Ovary (tissue), 9 donors: ENCODE results near the gene PHKB. TPM values are rescaled to one million over a fixed set of nuclear protein-coding genes. Genes with fewer than 3 reads are reported as not detected.

Experiments used
- DNase-seq, 5 donors: peaks; one replicate each; pipeline ENCODE4 v3.0.0-alpha.2; 2019 to 2020
- H3K27ac ChIP-seq, 2 donors: fragments of 200-600 bp; one replicate each; pipeline versions ENCODE4 v1.5.1 to v1.8.0; 2019 to 2022
- H3K27me3 ChIP-seq: fragments of 200-600 bp; one replicate; pipeline ENCODE4 v1.8.0; 2022
- H3K36me3 ChIP-seq: fragments of 200-600 bp; sonication (generic); one replicate; pipeline ENCODE4 v1.5.1; 2019
- H3K4me1 ChIP-seq: one replicate; pipeline ENCODE4 v1.8.1; 2013; ENCODE audit warnings: mild to moderate bottlenecking, moderate library complexity; ENCODE audit not compliant: insufficient read depth
- H3K4me3 ChIP-seq: fragments of 200-600 bp; sonication (generic); one replicate; pipeline ENCODE4 v1.5.1; 2017
- H3K9me3 ChIP-seq, 2 donors: fragments of 200-600 bp in 1 of 2; sonication (generic) in 1 of 2; one replicate each; pipeline versions ENCODE4 v1.5.1 to v1.8.1; 2013 to 2019; ENCODE audit warnings: mild to moderate bottlenecking in 1 of 2, moderate library complexity in 1 of 2
- CTCF ChIP-seq, 3 donors: fragments of 450-650 bp in 2 of 3; fragments of 200-600 bp in 1 of 3; IDR thresholded peaks; one replicate each; pipeline versions ENCODE4 v1.5.1 to v1.8.0; 2016 to 2022; ENCODE audit warnings: antibody characterized with exemption in 3 of 3, mild to moderate bottlenecking in 1 of 3
- EP300 ChIP-seq: sonication (generic); formaldehyde crosslinking; IDR thresholded peaks from one replicate; pipeline ENCODE4 v1.6.1; 2017; ENCODE audit warnings: antibody characterized with exemption
- POLR2A ChIP-seq: fragments of 450-650 bp; IDR thresholded peaks from one replicate; pipeline ENCODE4 v1.6.1; 2017; ENCODE audit warnings: antibody characterized with exemption, mild to moderate bottlenecking, moderate library complexity
- WGBS, 3 donors: extraction: QIAGEN DNeasy Blood & Tissue Kit in 1 of 3; methylation state at CpG; one replicate each; pipeline versions ENCODE4 v1.1.5 to v1.1.7; 2013 to 2017; 5-methylcytosine and 5-hydroxymethylcytosine counted together
- intact Hi-C, 4 donors: fragments of 100-400 bp; cut with DNase I; formaldehyde crosslinking; loops; one replicate each; pipeline versions ENCODE4 v1.11.0 to v1.15.1; 2022 to 2023
- polyA plus RNA-seq, 2 donors: library from polyadenylated mRNA; stranded (reverse); fragments of 200-250 nt in 1 of 2; fragments of 350-450 nt in 1 of 2; fragmentation: Illumina TruSeq in 1 of 2; extraction: RNeasy Lipid Tissue Mini Kit (QIAGEN cat#74804) in 1 of 2; gene quantifications; one replicate each; pipeline ENCODE4 v1.2.3, GENCODE V29; 2013 to 2014
- total RNA-seq, 7 donors: library from RNA; depleted of rRNA in 2 of 7; stranded (reverse); fragments of >200 nt in 2 of 7; fragmentation: NEBNext Ultra II Directional in 3 of 7; extraction: Animal tissue kit (Norgen Biotek cat#: 25700) in 3 of 7; gene quantifications; one replicate each; pipeline versions ENCODE4 v1.1.0 to v1.2.4, GENCODE V29; 2016 to 2023
- donor health status: DM: no; HTN: no; CAD: no; lungs with moderate emphysema.
- donor health status: DM: no; HTN: no; CAD: no.
- donor health status: Bipolar disorder and iron deficiency.
- donor health status: DM: yes; HTN: yes; CAD: no.
- donor health status: DM: no; HTN: no; CAD: no.
- donor health status: DM: yes; HTN: yes; CAD: no.

PHKB gene
- total and polyA plus RNA-seq, 9 donors, result 16.5 to 86.6 (median 59.4) TPM

DNA sequence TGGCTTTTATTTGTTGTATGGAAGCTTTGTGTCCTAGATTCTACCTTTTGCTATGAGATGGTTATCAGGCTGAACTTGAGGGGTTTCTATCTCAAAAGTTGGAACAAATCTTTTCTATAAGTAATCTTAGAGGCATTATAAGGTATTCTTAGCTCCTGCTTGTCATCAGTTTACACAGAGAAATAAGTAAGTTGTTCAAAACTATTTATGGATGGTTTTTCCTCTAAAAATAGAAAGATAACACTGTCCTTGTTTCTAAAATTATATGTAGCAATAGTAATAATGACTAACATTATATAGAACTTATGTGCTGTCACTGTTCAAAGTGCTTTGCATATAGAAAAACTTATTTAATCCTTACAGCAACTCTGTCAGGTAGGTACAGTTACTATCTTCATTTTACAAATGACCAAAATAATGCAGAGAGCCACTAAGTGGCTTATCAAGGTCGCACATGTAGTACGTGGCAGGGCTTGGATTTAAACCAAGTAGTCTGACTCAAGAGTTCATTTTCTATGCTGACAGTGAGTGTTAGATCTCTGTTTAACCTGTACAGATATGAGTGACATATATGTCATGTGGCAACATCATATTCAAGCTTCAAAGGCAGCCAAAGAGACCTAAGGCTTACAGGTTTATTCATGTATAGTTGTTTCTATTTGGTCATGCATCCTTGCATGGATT, 59.0 kb downstream of the PHKB start:
- no peak for DNase-seq
- WGBS, 3 donors, result 42 to 57% (median 47%) methylated on average over 2 of the region's 2 CpGs

GRCh38 chr16:47523342-47524006, 62.3 kb downstream of the PHKB start:
- no peak overlapping the region for H3K27ac ChIP-seq

More for the DNA sequence above, 59.0 kb downstream of the PHKB start:
- H3K9me3 ChIP-seq, result no peaks in the 10 kb centered on the region
- no peak overlapping the region for H3K27ac ChIP-seq
- TF ChIP-seq EP300, result no peak
- TF ChIP-seq CTCF (IDR thresholded peaks at IDR 0.05), result no peak
- TF ChIP-seq POLR2A, result no peak
- H3K27me3 ChIP-seq, result no peaks in the 10 kb centered on the region
- intact Hi-C loops, result no loop called here
- no peaks in the 10 kb centered on the region for H3K36me3 ChIP-seq
- H3K4me3 ChIP-seq, result no peak overlapping the region
- peaks cover 1% of the 10 kb centered on the region for H3K4me1 ChIP-seq

DNA sequence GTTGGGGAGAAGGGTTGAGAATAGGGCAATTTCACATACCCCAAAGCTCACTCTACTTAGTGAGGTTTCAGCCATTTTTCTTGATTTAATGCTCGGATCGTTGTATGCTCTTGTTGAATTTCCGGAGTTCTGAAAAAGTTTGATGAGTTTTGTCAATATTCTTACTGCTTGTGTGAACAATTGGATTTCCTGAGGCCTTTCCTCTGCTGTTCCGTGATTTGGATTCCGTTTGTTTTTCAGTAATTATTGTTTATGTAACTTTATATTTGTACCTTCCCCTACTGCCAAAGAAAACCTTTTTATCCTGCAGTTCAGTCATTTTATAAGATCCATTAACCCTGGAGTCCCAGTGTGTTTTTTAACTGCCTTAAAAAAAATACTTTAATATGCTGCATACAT, 62.9 kb downstream of the PHKB start:
- WGBS, 3 donors, result 55 to 78% (median 59%) methylated on average over 5 of the region's 5 CpGs
- no peak for DNase-seq
- Histone ChIP-seq H3K36me3 (no peaks in the 10 kb centered on the region), H3K27ac (no peak overlapping the region), H3K27me3 (no peaks in the 10 kb centered on the region), H3K4me3 (no peak overlapping the region), H3K9me3 (no peaks in the 10 kb centered on the region), H3K4me1 (peaks cover 1% of the 10 kb centered on the region)
- intact Hi-C loops, result no loop called here
- no peak for TF ChIP-seq POLR2A

More at GRCh38 chr16:47523342-47524006, 62.3 kb downstream of the PHKB start:
- no peaks in the 10 kb centered on the region for H3K27me3 ChIP-seq
- no peaks in the 10 kb centered on the region for H3K36me3 ChIP-seq
- no peak overlapping the region for H3K4me3 ChIP-seq
- peaks cover 1% of the 10 kb centered on the region for H3K4me1 ChIP-seq
- H3K9me3 ChIP-seq, result no peaks in the 10 kb centered on the region
- no peak for TF ChIP-seq EP300
- intact Hi-C loops, result no loop called here
- WGBS, 3 donors, result 86 to 95% (median 94%) methylated on average over 2 of the region's 2 CpGs
- DNase-seq, result no peak

- intact Hi-C loops, result no loop called here
- TF ChIP-seq EP300 (no peak), POLR2A (no peak), CTCF (IDR thresholded peaks at IDR 0.05) (no peak)
- no peaks in the 10 kb centered on the region for H3K36me3 ChIP-seq
- H3K27me3 ChIP-seq, result no peaks in the 10 kb centered on the region
- H3K27ac ChIP-seq, result no peak overlapping the region
- no peaks in the 10 kb centered on the region for H3K4me1 ChIP-seq
- H3K9me3 ChIP-seq, result no peaks in the 10 kb centered on the region
- H3K4me3 ChIP-seq, result no peak overlapping the region
- no peak for DNase-seq
- WGBS, 3 donors, result 64 to 72% (median 71%) methylated on average over 4 of the region's 4 CpGs
Observed at GRCh38 chr16:47528431-47528830, 67.3 kb downstream of the PHKB start.

DNA sequence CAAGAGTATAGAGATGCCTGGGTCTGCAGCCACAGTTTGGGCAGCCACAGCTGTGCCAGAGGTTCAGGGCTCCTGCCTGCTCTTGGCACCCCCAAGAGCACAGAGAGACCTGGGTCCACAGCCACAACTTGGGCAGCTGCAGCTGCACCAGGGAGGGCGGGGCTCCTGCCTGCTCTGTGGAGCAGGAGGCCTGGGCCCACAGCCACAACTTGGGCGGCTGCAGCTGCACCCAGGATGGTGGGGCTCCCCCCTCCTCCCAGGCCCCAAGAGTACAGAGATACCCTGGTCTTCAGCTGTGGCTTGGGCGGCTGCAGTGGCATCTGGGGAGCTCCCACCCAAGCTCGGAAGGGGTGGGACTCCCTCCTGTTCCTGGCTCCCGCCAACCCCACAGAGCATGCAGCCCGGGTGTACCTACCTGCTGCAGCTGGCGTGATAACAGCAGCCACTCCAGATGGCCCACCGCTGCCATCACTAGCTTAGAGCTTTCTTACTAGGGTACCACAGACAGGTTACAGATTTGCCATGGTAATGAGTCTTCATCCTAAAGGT, 72.7 kb downstream of the PHKB start:
- TF ChIP-seq EP300 (no peak), POLR2A (no peak), CTCF (IDR thresholded peaks at IDR 0.05) (no peak)
- no peak for DNase-seq
- intact Hi-C loops, result no loop called here

More for the DNA sequence above, 72.7 kb downstream of the PHKB start:
- Histone ChIP-seq H3K9me3 (no peaks in the 10 kb centered on the region), H3K27ac (no peak overlapping the region), H3K27me3 (no peaks in the 10 kb centered on the region), H3K4me1 (no peaks in the 10 kb centered on the region), H3K4me3 (no peak overlapping the region), H3K36me3 (no peaks in the 10 kb centered on the region)
- WGBS, 3 donors, result 94 to 97% (median 97%) methylated on average over 6 to 8 of the region's 8 CpGs
